Stimulated activated CD4-positive, alpha-beta T cell treated with anti-CD3 and anti-CD28 coated beads, Interleukin-2, amount 100 ng/mL, for 48 hours (primary cell): Measurements from ENCODE around the gene LASP1.

ENCODE experiments used
- DNase-seq, 2 donors: peaks; one replicate each; pipeline ENCODE4 v3.0.0-alpha.2; 2020

Gene LASP1

GRCh38 chr17:38889745-38890409 lies 20.0 kb downstream of the LASP1 start:
- no peak for DNase-seq

GRCh38 chr17:38890410-38890746 lies 20.5 kb downstream of the LASP1 start:
- no peak for DNase-seq

GRCh38 chr17:38891441-38891840 lies 21.6 kb downstream of the LASP1 start:
- no peak for DNase-seq

- DNase-seq, result no peak
Measured at GRCh38 chr17:38892083-38892482, 22.2 kb downstream of the LASP1 start.

GRCh38 chr17:38892620-38893019 lies 22.8 kb downstream of the LASP1 start:
- DNase-seq, result no peak

- no peak for DNase-seq
Measured at GRCh38 chr17:38893113-38893512, 23.3 kb downstream of the LASP1 start.

- DNase-seq, result no peak
Measured at GRCh38 chr17:38893607-38894006, 23.7 kb downstream of the LASP1 start.

- DNase-seq, result no peak
Measured at GRCh38 chr17:38894276-38894675, 24.4 kb downstream of the LASP1 start.

GRCh38 chr17:38896346-38896954 lies 26.6 kb downstream of the LASP1 start:
- no peak for DNase-seq

GRCh38 chr17:38897176-38897575 lies 27.3 kb downstream of the LASP1 start:
- DNase-seq, result no peak

GRCh38 chr17:38897671-38898290 lies 27.9 kb downstream of the LASP1 start:
- DNase-seq, result no peak

GRCh38 chr17:38898291-38898679 lies 28.4 kb downstream of the LASP1 start:
- DNase-seq, result peak in 1 of 2 donors; percentile 21

GRCh38 chr17:38898812-38899348 lies 29.0 kb downstream of the LASP1 start:
- DNase-seq, result peak; percentile 73 to 79

- no peak for DNase-seq
Measured at GRCh38 chr17:38899421-38899820, 29.6 kb downstream of the LASP1 start.

- DNase-seq, result no peak
Measured at GRCh38 chr17:38900978-38901656, 31.3 kb downstream of the LASP1 start.

GRCh38 chr17:38903404-38903803 lies 33.5 kb downstream of the LASP1 start:
- DNase-seq, result no peak

GRCh38 chr17:38904892-38905291 lies 35.0 kb downstream of the LASP1 start:
- DNase-seq, result no peak

GRCh38 chr17:38905375-38905774 lies 35.5 kb downstream of the LASP1 start:
- no peak for DNase-seq

- no peak for DNase-seq
Measured at GRCh38 chr17:38906460-38907228, 36.8 kb downstream of the LASP1 start.

GRCh38 chr17:38907930-38908675 lies 38.2 kb downstream of the LASP1 start:
- DNase-seq, result no peak

GRCh38 chr17:38908676-38909181 lies 38.9 kb downstream of the LASP1 start:
- no peak for DNase-seq

- DNase-seq, result no peak
Measured at GRCh38 chr17:38910325-38910724, 40.5 kb downstream of the LASP1 start.
